ENCODE measurements around the gene TNFRSF1B. TPM values are rescaled to one million over a fixed set of nuclear protein-coding genes. Genes with fewer than 3 reads are reported as not detected.

TNFRSF1B gene
- total RNA-seq, 3 donors from 2014 or later: 25.0 to 48.8 (median 35.1) TPM

- Histone ChIP-seq H3K4me1 (peaks cover 6 to 8% of the 10 kb centered on the region in 2 donors), H3K36me3 (no peaks in the 10 kb centered on the region), H3K4me3 (no peak overlapping the region), H3K9me3 (no peaks in the 10 kb centered on the region), H3K27me3 (no peaks in the 10 kb centered on the region), H3K27ac (peak overlapping the region; percentile 55 to 84)
- intact Hi-C loops (cut with DNase I; ENCODE audit: low total_unique reads): no loop called here
- TF ChIP-seq POLR2AphosphoS5 (IDR thresholded peaks at IDR 0.05): no peak
- TF ChIP-seq, protein P1, sequence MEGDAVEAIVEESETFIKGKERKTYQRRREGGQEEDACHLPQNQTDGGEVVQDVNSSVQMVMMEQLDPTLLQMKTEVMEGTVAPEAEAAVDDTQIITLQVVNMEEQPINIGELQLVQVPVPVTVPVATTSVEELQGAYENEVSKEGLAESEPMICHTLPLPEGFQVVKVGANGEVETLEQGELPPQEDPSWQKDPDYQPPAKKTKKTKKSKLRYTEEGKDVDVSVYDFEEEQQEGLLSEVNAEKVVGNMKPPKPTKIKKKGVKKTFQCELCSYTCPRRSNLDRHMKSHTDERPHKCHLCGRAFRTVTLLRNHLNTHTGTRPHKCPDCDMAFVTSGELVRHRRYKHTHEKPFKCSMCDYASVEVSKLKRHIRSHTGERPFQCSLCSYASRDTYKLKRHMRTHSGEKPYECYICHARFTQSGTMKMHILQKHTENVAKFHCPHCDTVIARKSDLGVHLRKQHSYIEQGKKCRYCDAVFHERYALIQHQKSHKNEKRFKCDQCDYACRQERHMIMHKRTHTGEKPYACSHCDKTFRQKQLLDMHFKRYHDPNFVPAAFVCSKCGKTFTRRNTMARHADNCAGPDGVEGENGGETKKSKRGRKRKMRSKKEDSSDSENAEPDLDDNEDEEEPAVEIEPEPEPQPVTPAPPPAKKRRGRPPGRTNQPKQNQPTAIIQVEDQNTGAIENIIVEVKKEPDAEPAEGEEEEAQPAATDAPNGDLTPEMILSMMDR (IDR thresholded peaks at IDR 0.05): no peak
- TF ChIP-seq POLR2A (IDR thresholded peaks at IDR 0.05): no peak
- DNase-seq (ENCODE audit: low spot score in 2 of 2): no peak
Measured at GRCh38 chr1:12144969-12145368, 21.8 kb upstream of the TNFRSF1B start.

- Histone ChIP-seq H3K27me3 (no peaks in the 10 kb centered on the region), H3K4me3 (no peak overlapping the region), H3K27ac (peak overlapping the region in 1 of 2 donors; percentile 83), H3K9me3 (no peaks in the 10 kb centered on the region), H3K4me1 (peaks cover 6 to 8% of the 10 kb centered on the region in 2 donors), H3K36me3 (no peaks in the 10 kb centered on the region)
- no peak for DNase-seq (ENCODE audit: low spot score in 2 of 2)
- TF ChIP-seq POLR2AphosphoS5 (IDR thresholded peaks at IDR 0.05) (no peak), POLR2A (IDR thresholded peaks at IDR 0.05) (no peak)
- TF ChIP-seq, protein P1 (IDR thresholded peaks at IDR 0.05): no peak
- intact Hi-C loops (cut with DNase I; ENCODE audit: low total_unique reads): no loop called here
Measured at GRCh38 chr1:12145616-12146342, 21.0 kb upstream of the TNFRSF1B start.

DNA sequence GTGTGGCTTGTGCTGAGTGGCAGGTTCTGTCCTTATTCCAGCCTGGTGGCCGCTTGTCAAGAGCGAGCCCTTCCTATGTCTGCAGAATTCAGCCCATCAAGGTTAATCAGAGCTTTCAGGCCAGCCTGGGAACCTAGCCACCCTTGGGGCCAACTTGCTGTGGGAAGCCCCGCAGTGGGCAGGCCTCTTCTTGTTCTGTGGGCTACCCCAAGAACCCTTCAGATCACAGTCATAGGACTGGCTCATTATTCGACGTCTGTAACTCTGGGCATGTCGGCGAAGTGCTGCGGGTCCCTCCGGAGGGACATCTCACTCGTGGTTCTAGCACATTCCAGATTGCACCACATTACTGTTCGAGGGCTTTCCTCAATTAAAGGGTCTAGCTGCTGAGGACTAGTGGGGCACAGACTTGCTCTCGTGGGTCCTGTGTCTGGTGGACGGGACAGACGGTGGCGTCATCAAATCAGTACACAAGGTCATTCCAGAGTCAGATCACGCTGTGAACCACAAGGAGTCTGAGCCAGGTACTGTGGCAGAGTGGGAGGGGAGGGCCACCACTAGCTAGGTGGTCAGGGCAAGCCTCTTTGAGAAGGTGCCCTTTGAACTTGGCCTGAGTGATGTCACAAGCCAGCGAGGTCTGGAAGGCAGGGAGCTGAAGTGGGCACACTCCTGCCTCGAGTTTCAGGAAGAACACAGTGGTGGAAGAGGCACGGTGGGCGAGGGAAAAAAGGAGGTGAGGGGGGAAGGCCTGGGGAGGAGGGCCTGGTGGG is 20.3 kb upstream of the TNFRSF1B start:
- Histone ChIP-seq H3K27ac (peak overlapping the region in 1 of 2 donors; percentile 83), H3K27me3 (no peaks in the 10 kb centered on the region), H3K4me3 (no peak overlapping the region), H3K9me3 (no peaks in the 10 kb centered on the region), H3K4me1 (peaks cover 6 to 8% of the 10 kb centered on the region in 2 donors), H3K36me3 (no peaks in the 10 kb centered on the region)
- TF ChIP-seq, protein P1 (IDR thresholded peaks at IDR 0.05): no peak
- no peak for TF ChIP-seq POLR2A (IDR thresholded peaks at IDR 0.05)
- intact Hi-C loops (cut with DNase I; ENCODE audit: low total_unique reads): no loop called here
- DNase-seq (ENCODE audit: low spot score in 2 of 2): no peak

- H3K4me3 ChIP-seq: no peak overlapping the region
- H3K27me3 ChIP-seq: no peaks in the 10 kb centered on the region
- peaks cover 6 to 8% of the 10 kb centered on the region in 2 donors for H3K4me1 ChIP-seq
- intact Hi-C loops (cut with DNase I; ENCODE audit: low total_unique reads): no loop called here
- no peaks in the 10 kb centered on the region for H3K36me3 ChIP-seq
- H3K9me3 ChIP-seq: no peaks in the 10 kb centered on the region
- DNase-seq (ENCODE audit: low spot score in 2 of 2): no peak
- TF ChIP-seq POLR2A (IDR thresholded peaks at IDR 0.05): no peak
- TF ChIP-seq, protein P1 (IDR thresholded peaks at IDR 0.05): no peak
- TF ChIP-seq POLR2AphosphoS5 (IDR thresholded peaks at IDR 0.05): no peak
- peak overlapping the region; percentile 0 to 83 for H3K27ac ChIP-seq
Measured at GRCh38 chr1:12147201-12147701, 19.5 kb upstream of the TNFRSF1B start.
